22Rv1 (cell line): ENCODE measurements around the gene WIZ.

Experiments
- ZFX ChIP-seq: fragments of 450-650 bp; IDR thresholded peaks from 2 replicates; pipeline ENCODE4 v1.6.1; 2017; ENCODE audit warnings: antibody characterized with exemption, borderline replicate concordance
- TF ChIP-seq, protein P1 (sequence below): fragments of 450-650 bp; IDR thresholded peaks from 2 replicates; pipeline ENCODE4 v1.5.1; 2017; ENCODE audit warnings: mild to moderate bottlenecking

DNA sequence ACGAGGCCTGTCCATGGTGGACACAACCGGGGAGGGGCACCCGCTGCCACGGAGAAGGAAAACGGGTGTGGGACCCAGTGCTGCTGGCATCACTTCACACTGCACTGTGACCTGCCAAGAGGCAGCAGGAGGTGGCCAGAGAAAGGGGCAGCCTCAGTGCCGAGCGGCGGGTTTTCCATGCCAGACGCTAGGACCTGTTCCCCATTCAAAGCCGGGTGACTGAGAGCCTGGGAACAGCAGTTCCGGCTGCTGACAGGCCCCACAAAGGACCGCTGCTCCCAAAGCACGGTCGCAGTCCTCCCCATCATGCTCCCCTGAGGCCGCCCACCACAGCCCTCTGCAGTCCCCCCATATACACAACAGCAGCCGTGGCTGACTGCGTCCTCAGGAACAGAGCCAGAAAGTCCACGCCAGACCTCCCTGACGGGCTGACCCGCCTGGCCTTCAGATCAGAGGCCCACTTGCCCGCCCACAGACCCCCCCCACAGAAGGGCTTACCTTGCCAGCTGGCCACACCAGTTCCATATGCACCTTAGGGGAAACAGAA lies 75.6 kb downstream of the WIZ start:
- TF ChIP-seq, protein P1, sequence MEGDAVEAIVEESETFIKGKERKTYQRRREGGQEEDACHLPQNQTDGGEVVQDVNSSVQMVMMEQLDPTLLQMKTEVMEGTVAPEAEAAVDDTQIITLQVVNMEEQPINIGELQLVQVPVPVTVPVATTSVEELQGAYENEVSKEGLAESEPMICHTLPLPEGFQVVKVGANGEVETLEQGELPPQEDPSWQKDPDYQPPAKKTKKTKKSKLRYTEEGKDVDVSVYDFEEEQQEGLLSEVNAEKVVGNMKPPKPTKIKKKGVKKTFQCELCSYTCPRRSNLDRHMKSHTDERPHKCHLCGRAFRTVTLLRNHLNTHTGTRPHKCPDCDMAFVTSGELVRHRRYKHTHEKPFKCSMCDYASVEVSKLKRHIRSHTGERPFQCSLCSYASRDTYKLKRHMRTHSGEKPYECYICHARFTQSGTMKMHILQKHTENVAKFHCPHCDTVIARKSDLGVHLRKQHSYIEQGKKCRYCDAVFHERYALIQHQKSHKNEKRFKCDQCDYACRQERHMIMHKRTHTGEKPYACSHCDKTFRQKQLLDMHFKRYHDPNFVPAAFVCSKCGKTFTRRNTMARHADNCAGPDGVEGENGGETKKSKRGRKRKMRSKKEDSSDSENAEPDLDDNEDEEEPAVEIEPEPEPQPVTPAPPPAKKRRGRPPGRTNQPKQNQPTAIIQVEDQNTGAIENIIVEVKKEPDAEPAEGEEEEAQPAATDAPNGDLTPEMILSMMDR: no peak
- no peak for TF ChIP-seq ZFX
